Hematopoietic multipotent progenitor cell treated with erythropoietin and hydrocortisone succinate and interleukin-3 and kit ligand, for 8 days (in vitro differentiated cells): ENCODE measurements around the gene ODAD2.
"Not testable (repeated sequence)": the region's sequence is repeated elsewhere in the genome, so short reads cannot be mapped to it uniquely, and the experiment has no call there.

Source experiments
- DNase-seq: peaks from one replicate; pipeline ENCODE4 v3.0.0-alpha.2; 2015

The ODAD2 gene

GRCh38 chr10:27958383-27958782, 40.5 kb downstream of the ODAD2 start:
- not testable (repeated sequence) for DNase-seq

DNA sequence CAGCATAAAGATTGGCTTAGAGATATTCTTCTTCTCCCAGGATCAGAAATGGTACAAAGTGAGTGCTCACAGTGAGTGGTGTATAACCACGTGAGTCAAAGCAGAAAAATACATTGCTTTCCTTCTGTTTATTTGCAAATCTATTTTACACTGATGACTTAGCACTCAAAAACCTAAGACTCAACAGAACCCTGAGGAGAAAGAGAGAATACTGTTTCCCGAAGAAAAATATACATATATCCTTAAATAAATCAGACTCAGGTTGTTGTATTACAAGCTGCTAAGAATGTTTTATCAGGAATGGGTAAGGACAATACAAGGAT, 48.7 kb downstream of the ODAD2 start:
- DNase-seq: no peak

DNA sequence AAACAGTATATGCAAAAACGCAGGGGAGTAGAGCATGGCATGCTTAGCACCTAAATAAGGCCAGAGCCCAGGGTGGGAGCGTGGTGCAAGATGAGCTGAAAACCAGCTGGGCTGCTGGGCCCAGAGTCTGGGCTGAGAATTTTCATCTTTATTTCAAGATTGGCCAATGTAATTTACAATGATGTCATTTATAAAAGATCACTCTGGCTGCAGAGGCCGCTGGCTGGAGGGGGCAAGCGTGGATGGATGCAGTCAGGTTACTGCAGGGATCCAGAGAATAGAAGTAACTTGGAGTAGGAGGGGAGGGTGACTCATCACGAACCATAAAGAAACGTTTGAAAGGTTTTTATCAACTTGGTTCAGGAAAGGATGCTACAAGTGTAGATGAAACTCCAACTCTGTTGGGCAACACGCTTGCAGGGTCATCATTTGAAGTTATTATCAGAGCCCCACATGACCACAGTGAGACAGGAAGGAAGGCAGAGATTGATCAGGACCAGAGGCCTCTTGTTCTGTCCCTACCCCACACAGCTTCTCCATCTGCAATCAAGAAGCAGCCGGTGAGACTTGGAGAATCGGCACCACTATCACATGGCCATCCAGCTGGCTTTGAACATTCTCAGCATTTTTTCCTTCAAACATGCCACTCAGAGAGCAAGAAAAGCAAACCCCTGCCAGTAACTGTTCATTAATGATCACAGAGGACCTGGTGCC, 49.2 kb downstream of the ODAD2 start:
- no peak for DNase-seq

- DNase-seq: no peak
These were observed 50.7 kb downstream of the ODAD2 start for GRCh38 chr10:27948186-27948585.

- no peak for DNase-seq
These were observed 51.3 kb downstream of the ODAD2 start for GRCh38 chr10:27947540-27947939.

DNA sequence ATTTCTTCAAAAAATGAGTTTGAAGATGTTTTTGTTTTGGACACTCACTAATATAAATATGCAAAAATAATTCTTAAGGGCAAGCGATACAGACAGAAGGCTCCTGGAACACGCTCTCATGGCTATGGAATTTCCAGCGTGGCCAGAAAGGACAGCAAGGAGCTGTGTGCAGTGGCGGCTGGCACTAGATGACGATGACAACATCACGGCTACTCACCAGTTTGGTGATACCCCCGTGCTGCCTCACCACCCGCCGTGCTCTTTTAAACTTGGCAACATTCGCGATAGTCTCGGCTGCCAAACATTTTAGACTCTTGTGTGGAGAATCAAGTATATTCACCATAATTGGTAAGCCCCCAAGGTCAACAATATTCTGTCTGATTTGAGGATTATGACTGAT, 54.9 kb downstream of the ODAD2 start:
- no peak for DNase-seq

- DNase-seq: no peak
These were observed 84.0 kb downstream of the ODAD2 start for GRCh38 chr10:27914888-27915287.

DNA sequence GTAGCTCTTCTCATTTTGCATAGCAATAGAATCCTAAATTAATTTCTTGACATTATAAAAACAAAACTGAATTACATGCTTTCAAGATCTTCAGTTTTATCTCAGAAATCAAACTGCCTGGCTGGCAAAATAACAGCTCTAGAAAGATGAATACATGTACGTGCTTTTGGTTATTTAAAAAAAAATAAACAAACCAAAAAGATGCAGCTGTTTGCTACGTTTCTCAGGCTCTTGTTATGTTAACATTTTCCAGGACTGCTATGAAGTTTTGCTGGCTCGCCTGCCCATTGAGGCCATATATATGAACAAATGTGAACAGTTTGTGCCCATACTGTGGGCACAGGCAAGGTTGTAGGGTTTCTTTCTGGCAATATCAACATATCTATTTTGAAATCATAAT, 86.6 kb downstream of the ODAD2 start:
- DNase-seq: no peak

GRCh38 chr10:27911539-27911938, 87.3 kb downstream of the ODAD2 start:
- no peak for DNase-seq

GRCh38 chr10:27911011-27911410, 87.9 kb downstream of the ODAD2 start:
- no peak for DNase-seq

- no peak for DNase-seq
These were observed 90.6 kb downstream of the ODAD2 start for GRCh38 chr10:27908231-27908630.

DNA sequence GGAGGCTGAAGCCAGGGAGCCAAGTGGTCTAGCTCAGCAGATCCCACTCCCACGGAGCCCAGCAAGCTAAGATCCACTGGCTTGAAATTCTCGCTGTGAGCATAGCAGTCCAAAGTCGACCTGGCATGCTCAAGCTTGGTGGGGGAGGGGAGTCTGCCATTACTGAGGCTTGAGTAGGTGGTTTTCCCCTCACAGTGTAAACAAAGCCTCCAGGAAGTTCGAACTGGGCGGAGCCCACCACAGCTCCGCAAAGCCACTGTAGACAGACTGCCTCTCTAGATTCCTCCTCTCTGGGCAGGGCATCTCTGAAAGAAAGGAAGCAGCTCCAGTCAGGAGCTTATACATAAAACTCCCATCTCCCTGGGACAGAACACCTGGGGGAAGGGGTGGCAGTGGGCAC, 99.4 kb downstream of the ODAD2 start:
- not testable (repeated sequence) for DNase-seq

DNA sequence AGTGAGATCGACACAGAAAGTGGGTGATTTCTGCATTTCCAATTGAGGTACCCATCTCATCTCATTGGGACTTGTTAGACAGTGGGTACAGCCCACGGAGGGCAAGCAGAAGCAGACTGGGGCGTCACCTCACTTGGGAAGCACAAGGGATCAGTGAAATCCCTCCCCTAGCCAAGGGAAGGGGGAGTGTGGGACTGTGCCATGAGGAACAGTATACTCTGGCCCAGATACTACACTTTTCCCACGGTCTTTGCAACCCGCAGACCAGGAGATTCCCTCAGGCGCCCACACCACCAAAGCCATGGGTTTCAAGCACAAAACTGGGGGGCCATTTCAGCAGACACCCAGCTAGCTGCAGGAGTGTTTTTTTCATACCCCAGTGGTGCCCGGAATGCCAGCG, 99.8 kb downstream of the ODAD2 start:
- no peak for DNase-seq

GRCh38 chr10:27893358-27893954, 105.4 kb downstream of the ODAD2 start:
- DNase-seq: no peak

GRCh38 chr10:27890971-27891370, 107.9 kb downstream of the ODAD2 start:
- no peak for DNase-seq

DNA sequence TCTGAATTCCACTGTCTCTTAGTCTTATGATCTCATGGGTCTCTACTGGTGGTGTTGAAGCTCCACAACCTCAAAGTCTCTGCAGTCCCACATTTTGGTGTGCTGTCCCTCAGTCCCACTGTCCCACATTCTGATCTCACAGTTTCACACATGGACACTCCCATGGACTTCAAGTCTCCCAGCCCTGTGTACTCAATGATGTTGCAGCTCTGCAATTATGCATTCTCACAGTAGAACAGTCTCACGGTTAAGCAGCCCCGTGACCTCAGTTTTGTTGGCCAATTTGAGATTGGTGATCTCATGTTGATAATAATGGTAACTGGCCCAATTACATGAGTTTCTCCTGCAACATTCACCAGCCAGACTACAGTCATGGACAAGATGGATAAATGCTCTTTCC, 109.4 kb downstream of the ODAD2 start:
- DNase-seq: no peak

DNA sequence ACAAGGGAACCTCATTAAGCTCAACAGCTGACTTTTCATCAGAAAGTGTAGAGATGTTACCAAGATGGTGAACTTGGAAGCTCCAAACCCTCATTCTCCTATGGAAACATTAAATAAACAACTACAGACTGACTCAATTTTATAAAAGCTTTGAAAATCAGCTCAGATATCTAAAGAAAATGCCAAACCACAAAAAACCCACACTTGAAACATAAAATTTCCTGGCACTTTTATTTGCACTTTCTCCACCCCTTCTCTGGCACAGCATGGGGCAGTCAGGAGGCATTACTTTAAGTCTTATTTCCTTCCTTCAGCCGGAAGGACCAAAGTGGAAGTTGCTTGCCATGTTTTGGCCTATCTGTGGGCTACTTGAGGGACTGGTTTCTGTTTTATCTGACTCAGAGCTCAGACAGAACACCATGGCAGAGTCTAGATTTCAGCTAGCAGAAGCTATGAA, 114.7 kb downstream of the ODAD2 start:
- DNase-seq: peak; percentile 51

DNA sequence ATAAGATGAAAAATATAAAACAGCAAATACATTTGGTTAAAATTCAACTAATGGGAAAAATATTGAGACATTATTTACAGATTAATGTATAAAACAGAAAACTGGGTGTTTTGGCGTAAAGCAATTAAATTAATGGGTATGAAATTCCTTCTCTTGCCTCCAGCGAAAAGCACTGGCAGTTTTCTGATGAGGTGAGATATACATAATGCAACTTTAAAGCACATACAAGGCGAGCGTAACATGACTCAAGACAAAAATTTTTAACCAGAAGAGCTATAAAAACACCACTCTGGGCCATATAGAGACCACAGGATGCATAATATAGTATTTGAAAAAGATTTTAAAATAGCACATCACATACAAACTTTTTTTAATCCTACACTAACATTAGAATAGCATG, 120.6 kb downstream of the ODAD2 start:
- no peak for DNase-seq

DNA sequence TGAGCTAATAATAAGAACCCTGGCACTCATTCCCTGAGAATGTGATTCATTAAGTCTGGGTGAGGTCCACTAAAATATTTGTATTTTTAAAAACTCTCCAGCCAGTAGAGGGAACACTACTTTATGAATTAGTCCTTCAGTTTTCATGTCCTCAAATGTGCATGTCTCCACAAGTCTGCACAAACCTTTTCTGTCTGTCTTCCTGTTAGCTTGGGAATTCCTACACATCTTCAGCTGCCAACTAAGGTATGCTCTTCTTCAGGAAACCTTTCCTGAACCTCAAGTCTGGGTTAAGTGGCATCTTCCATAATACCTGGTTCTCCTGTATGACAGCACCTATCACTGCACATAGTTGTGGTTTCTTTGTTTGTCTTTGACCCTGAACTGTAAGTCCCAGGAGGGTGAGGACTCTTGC, 133.7 kb downstream of the ODAD2 start:
- no peak for DNase-seq

GRCh38 chr10:27861781-27862180, 137.1 kb downstream of the ODAD2 start:
- DNase-seq: no peak

DNA sequence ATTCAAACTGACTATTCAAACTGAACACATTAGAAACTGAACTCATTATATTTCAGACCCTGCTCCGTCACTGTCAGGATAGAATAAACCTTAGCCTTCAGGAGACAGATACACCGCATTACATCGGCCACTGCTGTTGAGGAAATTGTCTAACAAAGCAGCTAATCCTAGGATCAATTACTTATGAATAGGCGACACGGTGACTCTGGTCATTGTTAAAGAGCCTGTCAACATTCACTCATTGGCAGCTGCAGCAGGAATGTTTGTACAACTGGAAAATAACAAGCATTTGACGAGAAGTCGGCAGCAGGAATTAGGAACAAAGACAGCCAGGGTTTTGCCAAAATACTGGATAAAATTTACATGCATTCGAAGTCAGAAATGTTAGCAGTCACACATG, 141.3 kb downstream of the ODAD2 start:
- no peak for DNase-seq

DNA sequence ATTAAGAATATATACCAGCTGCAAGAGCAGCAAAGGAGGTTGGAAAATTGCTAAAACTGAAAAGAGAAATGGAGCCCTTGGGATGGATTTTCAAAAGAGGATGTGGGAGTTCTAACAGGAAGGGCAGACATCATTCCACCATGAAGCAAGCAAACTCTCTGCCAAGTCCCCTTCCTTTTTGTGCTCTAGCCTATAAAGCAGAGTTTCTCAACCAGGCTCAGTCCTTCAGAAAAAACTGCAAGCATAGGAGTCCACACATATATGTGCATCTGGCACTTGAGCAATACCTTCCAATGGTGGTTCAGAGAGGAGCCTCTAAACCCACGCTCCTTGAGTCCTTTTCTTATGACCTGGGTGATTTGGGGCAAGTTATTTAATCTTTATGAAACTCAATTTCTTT, 154.7 kb downstream of the ODAD2 start:
- no peak for DNase-seq

DNA sequence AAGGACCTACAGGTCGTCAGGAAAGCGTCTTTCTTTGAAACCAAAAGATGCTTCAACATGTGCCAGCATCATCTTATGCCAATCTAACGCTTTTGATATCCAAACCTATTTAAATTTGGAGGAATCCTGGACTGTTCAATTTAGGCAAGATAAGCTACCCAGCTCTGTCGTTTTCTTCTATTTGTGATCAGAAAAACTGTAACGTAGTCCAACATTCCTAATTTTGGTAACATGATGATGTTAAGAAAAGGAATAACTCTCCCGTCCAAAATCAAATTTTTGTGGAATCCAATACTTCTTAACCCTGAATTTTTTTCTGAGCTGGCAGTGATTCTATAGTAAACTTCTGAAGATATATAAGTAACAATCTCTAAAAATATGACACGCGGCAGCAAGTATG, 160.0 kb downstream of the ODAD2 start:
- no peak for DNase-seq

GRCh38 chr10:27838361-27838760, 160.5 kb downstream of the ODAD2 start:
- DNase-seq: no peak

GRCh38 chr10:27834476-27834875, 164.4 kb downstream of the ODAD2 start:
- no peak for DNase-seq
